ENCODE data around the gene RPL35. TPM values are rescaled to one million over a fixed set of nuclear protein-coding genes. Genes with fewer than 3 reads are reported as not detected.

The RPL35 gene
- total and polyA plus RNA-seq, 2 of the 8 experiments (the other 6 are each of a cell fraction or from before 2014, with no cell fraction given): 1,831 to 2,448 TPM

DNA sequence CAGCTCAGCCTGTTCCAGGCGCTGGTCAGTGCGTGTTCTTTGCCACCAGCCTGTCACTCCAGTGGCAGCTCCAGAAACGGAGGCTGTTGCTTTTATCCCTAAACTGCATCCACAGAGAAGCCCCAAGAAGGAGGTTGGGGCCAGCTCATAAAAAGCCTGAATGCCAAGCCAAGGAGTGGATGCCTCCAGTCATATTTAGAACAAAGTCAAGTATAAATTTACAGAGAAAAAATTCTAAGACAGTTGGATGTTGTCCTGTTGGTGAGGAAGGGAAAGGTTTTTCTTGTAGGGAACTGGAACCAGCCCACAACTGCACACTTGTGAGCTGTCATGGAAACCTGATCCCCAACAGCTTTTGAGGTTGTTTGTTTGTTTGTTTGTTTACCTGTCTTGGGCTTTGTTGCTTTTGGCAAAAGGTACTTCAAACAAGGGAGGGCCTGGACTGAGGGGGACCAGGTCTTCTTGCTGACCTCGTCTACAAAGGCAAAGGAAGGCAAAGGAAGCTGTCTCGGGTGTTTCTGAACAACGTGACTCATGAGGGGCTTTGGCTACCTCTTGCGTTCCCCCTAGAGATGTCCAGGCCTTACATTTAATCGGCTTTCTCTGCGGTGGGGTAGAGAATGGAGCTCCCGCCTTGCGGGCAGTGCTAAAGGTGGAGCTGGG, 48.1 kb downstream of the RPL35 start:
- Histone ChIP-seq H3K36me3 (ENCODE audit: control insufficient read depth in 2 of 4, insufficient read depth in 4 of 4, low read length in 3 of 4) (no peaks in the 10 kb centered on the region), H3K27ac (ENCODE audit: low read depth, low read length) (no peak overlapping the region), H3K23me2 (ENCODE audit: low read depth, low read length) (peaks cover 2% of the 10 kb centered on the region; the same call in 1 of the 2 replicates), H3K4ac (replicated peaks; ENCODE audit: insufficient read length, low read depth, low read length) (no peak overlapping the region), H2BK20ac (ENCODE audit: low read length) (peak overlapping the region; percentile 2; the same call in 1 of the 2 replicates), H3K23ac (ENCODE audit: insufficient read length) (no peak overlapping the region), H2BK5ac (ENCODE audit: low read depth, low read length) (peak overlapping the region; percentile 54; the same call in 1 of the 2 replicates), H3K4me1 (replicated peaks in 1 of 4; ENCODE audit: control insufficient read depth in 3 of 4, insufficient read depth in 4 of 4, low read length in 3 of 4) (peaks cover 10 to 21% (median 16%) of the 10 kb centered on the region in 4 experiments), H4K8ac (ENCODE audit: extremely low read depth, insufficient read depth, low read length) (no peak overlapping the region), H4K20me1 (replicated peaks in 1 of 2; ENCODE audit: control insufficient read depth in 1 of 2, insufficient read depth in 2 of 2, low read length in 2 of 2) (no peaks in the 10 kb centered on the region), H2BK120ac (replicated peaks; ENCODE audit: low read depth, low read length) (no peak overlapping the region), H3K56ac (replicated peaks; ENCODE audit: insufficient read length, low read depth, low read length) (no peak overlapping the region), H3K4me3 (ENCODE audit: extremely low read depth in 1 of 4, insufficient read depth in 2 of 4, low read depth in 3 of 4, low read length in 4 of 4) (no peak overlapping the region), H2AK5ac (ENCODE audit: low read depth, low read length) (0 out of 2 replicates have a peak overlapping the region, but pooled peaks have one; percentile 41), H3K79me1 (ENCODE audit: low read depth, low read length) (no peaks in the 10 kb centered on the region), H3K9ac (replicated peaks in 1 of 4; ENCODE audit: extremely low read depth in 1 of 4, low read depth in 3 of 4, low read length in 3 of 4) (no peak overlapping the region; a peak in 1 of 7 replicates), H2BK15ac (ENCODE audit: low read length) (peak overlapping the region; percentile 61; the same call in 1 of the 2 replicates), H2AFZ (ENCODE audit: low read length) (no peak overlapping the region), H3K14ac (ENCODE audit: insufficient read length) (no peak overlapping the region), H3K79me2 (ENCODE audit: control insufficient read depth in 1 of 2, insufficient read depth in 2 of 2, low read length in 2 of 2) (no peaks in the 10 kb centered on the region), H4K5ac (ENCODE audit: insufficient read length, low read depth, low read length) (no peak overlapping the region), H2BK12ac (ENCODE audit: low read depth, low read length) (peak overlapping the region; percentile 93; the same call in 1 of the 2 replicates), H4K91ac (replicated peaks; ENCODE audit: insufficient read length, low read length) (no peak overlapping the region), H3K27me3 (replicated peaks in 1 of 4; ENCODE audit: control insufficient read depth in 3 of 4, extremely low read depth in 1 of 4, insufficient read depth in 3 of 4, low read length in 3 of 4) (no peaks in the 10 kb centered on the region), H3K9me3 (ENCODE audit: insufficient read depth in 2 of 2, low read depth in 1 of 2, low read length in 1 of 2) (no peaks in the 10 kb centered on the region), H3K4me2 (ENCODE audit: insufficient read depth in 1 of 2, low read depth in 2 of 2, low read length in 2 of 2) (no peak overlapping the region), H3K18ac (ENCODE audit: extremely low read depth, low read length) (0 out of 2 replicates have a peak overlapping the region, but pooled peaks have one; percentile 3)
- DNase-seq (ENCODE audit: low read depth in 1 of 2, low spot score in 2 of 2) (no peak), FAIRE-seq (no peak)
- ChIA-PET POLR2A (ENCODE audit: partially characterized antibody) (interaction anchor here (0.8 to 5.9 kb wide), 6 partner anchors 24 to 48 kb away, joined by 3 to 23 read pairs (median 4); partner anchors contain the start of genes ARPC5L, NR6A1 and RPL35), CTCF (ENCODE audit: partially characterized antibody) (interaction anchor here (0.7 to 65.2 kb wide), 8 partner anchors 15 to 196 kb away, joined by 3 to 1529 read pairs (median 4); partner anchors contain the start of genes ARPC5L, NR6A1, OLFML2A and RPL35)
- WGBS, 2 experiments (ENCODE audit: extremely low coverage in 1 of 2, insufficient coverage in 1 of 2, insufficient read length in 1 of 2, insufficient replicate concordance in 2 of 2, low coverage in 1 of 2, low lambda C conversion rate in 2 of 2, missing lambda C conversion rate in 1 of 2): 97% methylated on average over 11 of the region's 11 CpGs; no CpG with 5 or more reads in 1 of the 2 experiments
- TF ChIP-seq RAD21 (IDR thresholded peaks at IDR 0.05 in 1 of 2, conservative IDR thresholded peaks at IDR 0.05 in 1 of 2; ENCODE audit: low read depth in 2 of 2, low read length in 2 of 2): no peak
- no peak for TF ChIP-seq CHD2 (IDR thresholded peaks at IDR 0.05; ENCODE audit: low read length)
- no peak for TF ChIP-seq EP300 (IDR thresholded peaks at IDR 0.05; ENCODE audit: borderline replicate concordance in 1 of 2, low read depth in 2 of 2, low read length in 2 of 2)
- no peak for TF ChIP-seq KDM4A (IDR thresholded peaks at IDR 0.05; ENCODE audit: low read depth, low read length, severe bottlenecking)
- TF ChIP-seq SIX5 (IDR thresholded peaks at IDR 0.05; ENCODE audit: low read depth, low read length): no peak
- TF ChIP-seq, protein P1, sequence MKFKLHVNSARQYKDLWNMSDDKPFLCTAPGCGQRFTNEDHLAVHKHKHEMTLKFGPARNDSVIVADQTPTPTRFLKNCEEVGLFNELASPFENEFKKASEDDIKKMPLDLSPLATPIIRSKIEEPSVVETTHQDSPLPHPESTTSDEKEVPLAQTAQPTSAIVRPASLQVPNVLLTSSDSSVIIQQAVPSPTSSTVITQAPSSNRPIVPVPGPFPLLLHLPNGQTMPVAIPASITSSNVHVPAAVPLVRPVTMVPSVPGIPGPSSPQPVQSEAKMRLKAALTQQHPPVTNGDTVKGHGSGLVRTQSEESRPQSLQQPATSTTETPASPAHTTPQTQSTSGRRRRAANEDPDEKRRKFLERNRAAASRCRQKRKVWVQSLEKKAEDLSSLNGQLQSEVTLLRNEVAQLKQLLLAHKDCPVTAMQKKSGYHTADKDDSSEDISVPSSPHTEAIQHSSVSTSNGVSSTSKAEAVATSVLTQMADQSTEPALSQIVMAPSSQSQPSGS (IDR thresholded peaks at IDR 0.05; ENCODE audit: low read length): no peak
